Coronary artery (tissue), 2 donors: ENCODE data around the gene PAN2.
A peak's percentile ranks its signal among the peaks of the same experiment; 100 is the strongest.
"Not testable (repeated sequence)": the region's sequence is repeated elsewhere in the genome, so short reads cannot be mapped to it uniquely, and the experiment has no call there.

Source experiments
- DNase-seq: peaks from one replicate; pipeline ENCODE4 v3.0.0-alpha.2; 2017; ENCODE audit warnings: low spot score
- H3K27ac ChIP-seq, 2 donors: fragments of 200-600 bp; sonication (generic); one replicate each; pipeline ENCODE4 v1.5.1; 2016 to 2019
- H3K4me3 ChIP-seq: fragments of 200-600 bp; sonication (generic); 2 replicates; pipeline ENCODE4 v1.5.1; 2016; ENCODE audit warnings: mild to moderate bottlenecking, moderate library complexity
- TF ChIP-seq, protein P1 (sequence below): fragments of 200-600 bp; sonication (generic); IDR thresholded peaks from one replicate; pipeline ENCODE4 v1.5.1; 2019; ENCODE audit warnings: antibody characterized with exemption

Gene PAN2

DNA sequence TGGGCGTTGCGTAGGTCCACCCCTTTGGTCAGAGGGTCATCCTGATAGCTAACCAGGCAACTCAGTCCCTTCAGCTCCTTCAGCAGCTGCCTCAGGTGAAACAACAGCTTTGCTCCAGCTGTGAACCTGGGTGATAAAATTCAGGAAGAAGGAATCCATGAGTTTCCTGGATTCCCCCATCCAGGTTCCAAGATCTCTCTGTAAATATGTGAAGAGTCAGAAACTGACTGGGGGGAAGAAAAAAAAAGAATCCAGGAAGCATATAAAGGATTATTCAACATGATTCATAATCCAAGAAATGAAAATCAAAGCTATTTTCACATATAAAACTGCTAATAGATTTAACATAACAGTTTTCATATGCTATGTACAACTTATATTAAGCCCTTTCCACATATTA, 17.5 kb upstream of the PAN2 start:
- Histone ChIP-seq H3K4me3 (no peak overlapping the region), H3K27ac (no peak overlapping the region)
- TF ChIP-seq, protein P1, sequence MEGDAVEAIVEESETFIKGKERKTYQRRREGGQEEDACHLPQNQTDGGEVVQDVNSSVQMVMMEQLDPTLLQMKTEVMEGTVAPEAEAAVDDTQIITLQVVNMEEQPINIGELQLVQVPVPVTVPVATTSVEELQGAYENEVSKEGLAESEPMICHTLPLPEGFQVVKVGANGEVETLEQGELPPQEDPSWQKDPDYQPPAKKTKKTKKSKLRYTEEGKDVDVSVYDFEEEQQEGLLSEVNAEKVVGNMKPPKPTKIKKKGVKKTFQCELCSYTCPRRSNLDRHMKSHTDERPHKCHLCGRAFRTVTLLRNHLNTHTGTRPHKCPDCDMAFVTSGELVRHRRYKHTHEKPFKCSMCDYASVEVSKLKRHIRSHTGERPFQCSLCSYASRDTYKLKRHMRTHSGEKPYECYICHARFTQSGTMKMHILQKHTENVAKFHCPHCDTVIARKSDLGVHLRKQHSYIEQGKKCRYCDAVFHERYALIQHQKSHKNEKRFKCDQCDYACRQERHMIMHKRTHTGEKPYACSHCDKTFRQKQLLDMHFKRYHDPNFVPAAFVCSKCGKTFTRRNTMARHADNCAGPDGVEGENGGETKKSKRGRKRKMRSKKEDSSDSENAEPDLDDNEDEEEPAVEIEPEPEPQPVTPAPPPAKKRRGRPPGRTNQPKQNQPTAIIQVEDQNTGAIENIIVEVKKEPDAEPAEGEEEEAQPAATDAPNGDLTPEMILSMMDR, result no peak
- no peak for DNase-seq

DNA sequence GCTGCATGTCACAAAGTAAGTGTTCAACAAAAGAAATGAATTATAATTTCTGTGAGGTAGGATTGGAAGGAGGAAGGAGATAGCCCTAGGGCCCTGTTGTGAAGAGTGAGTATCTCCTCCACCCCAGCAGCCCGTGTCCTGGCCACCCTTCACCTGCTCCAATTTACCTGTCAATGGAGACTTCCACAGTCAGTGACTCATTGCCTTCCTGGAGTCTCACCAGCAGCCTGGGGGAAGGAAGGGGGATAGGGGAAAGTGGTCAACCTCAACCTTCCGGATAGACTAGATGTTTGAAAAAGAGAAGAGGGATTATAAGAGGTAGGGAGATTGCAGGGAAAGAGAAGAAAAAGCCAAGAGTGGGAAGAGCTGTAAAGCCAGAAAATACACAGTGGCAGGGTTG, 16.9 kb upstream of the PAN2 start:
- no peak overlapping the region for H3K27ac ChIP-seq
- H3K4me3 ChIP-seq, result no peak overlapping the region
- TF ChIP-seq, protein P1, result no peak
- no peak for DNase-seq

DNA sequence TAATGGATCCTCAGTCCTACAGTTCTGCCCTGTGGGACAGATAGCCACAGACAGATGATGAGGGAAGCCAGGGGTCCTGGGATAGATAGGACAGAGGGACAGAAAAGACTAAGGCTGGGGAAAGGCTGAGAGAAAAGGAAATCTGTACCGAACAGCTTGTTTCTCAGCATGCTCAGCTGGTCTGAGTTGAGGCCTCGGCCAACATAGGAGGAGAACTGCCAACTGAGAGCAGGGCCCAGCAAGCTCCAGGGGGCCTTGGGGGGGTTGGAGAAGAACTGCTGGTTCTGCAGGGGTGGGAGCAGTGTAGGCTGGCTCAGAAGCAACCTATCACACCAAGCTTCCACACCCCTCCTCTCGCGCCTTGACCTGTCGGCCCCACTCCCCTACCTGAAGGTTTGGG, 15.0 kb upstream of the PAN2 start:
- no peak overlapping the region for H3K27ac ChIP-seq
- no peak for DNase-seq
- no peak overlapping the region for H3K4me3 ChIP-seq
- TF ChIP-seq, protein P1, result no peak

DNA sequence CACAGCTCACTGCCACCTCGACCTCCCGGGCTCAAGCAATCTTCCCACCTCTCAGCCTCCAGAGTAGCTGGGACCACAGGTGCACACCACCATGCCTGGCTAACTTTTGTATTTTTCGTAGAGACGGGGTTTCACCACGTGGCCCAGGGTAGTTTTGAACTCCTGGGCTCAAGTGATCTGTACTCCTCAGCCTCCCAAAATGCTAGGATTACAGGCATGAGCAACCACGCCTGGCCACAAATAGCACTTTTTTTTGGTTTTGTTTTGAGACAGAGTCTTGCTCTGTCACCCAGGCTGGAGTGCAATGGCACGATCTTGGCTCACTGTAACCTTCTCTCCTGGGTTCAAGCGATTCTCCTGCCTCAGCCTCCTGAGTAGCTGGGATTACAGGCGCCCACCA, 13.5 kb upstream of the PAN2 start:
- not testable (repeated sequence) for DNase-seq, H3K27ac ChIP-seq, H3K4me3 ChIP-seq

DNA sequence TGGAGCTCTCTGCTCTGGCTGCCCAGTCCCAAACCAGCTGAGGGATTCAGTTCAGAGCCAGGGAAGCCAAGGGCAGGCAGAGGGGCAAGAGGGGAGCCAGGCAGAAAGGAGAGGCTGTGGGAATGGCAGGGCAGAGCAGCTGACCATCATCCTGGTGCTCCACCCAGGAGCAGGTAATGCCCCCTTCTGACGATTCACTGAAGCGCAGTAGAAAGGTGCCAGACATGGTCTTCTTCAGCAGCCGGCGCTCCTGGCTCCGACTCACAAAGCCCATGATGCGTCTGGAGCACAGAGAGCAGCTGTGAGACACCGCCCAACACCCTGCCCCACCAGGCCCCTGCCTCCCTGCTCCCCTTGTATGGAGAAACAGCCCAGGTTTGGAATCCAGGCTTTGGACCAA, 12.9 kb upstream of the PAN2 start:
- Histone ChIP-seq H3K27ac (no peak overlapping the region), H3K4me3 (no peak overlapping the region)
- no peak for DNase-seq
- TF ChIP-seq, protein P1, result no peak

DNA sequence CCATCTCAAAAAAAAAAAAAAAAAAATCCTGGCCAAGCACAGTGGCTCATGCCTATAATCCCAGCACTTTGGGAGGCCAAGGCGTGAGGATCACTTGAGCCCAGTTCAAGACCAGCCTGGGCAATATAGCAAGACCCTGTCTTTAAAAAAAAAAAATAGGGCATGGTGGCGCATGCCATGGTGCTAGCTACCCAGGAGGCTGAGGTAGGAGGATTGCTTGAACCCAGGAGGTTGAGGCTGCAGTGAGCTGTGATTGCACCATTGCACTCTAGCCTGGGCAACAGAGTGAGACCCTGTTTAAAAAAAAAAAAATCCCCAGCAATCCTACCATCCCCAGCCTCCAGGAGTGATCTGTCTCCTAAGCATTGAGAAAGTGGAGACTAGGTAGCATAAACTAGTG, 8.5 kb upstream of the PAN2 start:
- DNase-seq, H3K4me3 ChIP-seq, H3K27ac ChIP-seq: not testable (repeated sequence)

DNA sequence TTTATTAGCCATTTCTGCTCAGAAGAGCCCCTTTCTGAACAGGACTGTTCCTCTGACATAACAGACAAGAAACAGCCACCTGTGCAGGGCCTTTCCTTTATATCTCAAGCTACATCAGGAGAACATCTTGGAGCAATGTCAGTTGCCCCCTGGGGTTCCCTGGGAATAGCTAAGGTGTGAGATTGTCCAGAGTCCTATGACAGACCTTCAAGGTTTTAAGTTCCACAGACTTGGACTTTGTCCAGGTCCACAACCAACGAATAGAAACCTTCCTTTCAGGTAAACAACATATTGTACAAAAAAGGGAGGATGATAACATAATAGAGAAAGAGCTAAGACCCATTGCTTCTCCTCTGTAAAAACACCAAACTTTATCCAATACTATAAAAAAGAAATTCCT, 7.8 kb upstream of the PAN2 start:
- no peak for DNase-seq
- Histone ChIP-seq H3K27ac (no peak overlapping the region), H3K4me3 (no peak overlapping the region)
- TF ChIP-seq, protein P1, result no peak

DNA sequence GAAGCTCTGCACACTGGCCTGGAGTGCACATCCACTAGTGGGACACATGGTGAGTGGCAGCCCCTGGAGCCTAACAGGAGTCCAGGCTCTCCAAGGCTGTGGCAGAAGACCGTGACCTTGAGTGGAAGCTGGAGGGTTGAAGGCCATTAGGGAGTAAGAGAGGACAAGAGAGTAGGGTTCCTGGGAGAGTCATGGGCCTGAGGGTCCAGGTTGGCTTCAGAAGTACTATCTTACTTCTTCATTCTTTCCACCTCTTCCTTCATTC, 5.3 kb upstream of the PAN2 start:
- Histone ChIP-seq H3K27ac (peak overlapping the region in 1 of 2 donors; percentile 0), H3K4me3 (no peak overlapping the region)
- TF ChIP-seq, protein P1, result no peak
- DNase-seq, result no peak
